Natural killer cell treated with Interleukin-12 subunit alpha and Interleukin-12 subunit beta and Interleukin-15 and Interleukin-18, amount 100 ng/mL, for 72 hours (primary cell): Measurements from ENCODE around the gene NEXN. TPM values are rescaled to one million over a fixed set of nuclear protein-coding genes. Genes with fewer than 3 reads are reported as not detected.
"Not testable (repeated sequence)": the region's sequence is repeated elsewhere in the genome, so short reads cannot be mapped to it uniquely, and the experiment has no call there.

Source experiments
- ATAC-seq, 2 donors: fragments of 150-1000 bp; cut with Tn5 transposase in 1 of 2; sonication (Bioruptor Pico), chemical (Tn5 transposase) in 1 of 2; 2 replicates each; pipeline ENCODE4 v1.10.0; 2021
- DNase-seq: peaks from one replicate; pipeline ENCODE4 v3.0.0; 2022; ENCODE audit warnings: low spot score
- H3K27ac Mint-ChIP-seq, 2 donors: 1 replicate in 1 of 2; 2 replicates in 1 of 2; pipeline ENCODE4 v1.8.0; 2022; ENCODE audit warnings: mixed read lengths in 2 of 2, mild to moderate bottlenecking in 1 of 2, moderate library complexity in 1 of 2
- H3K27me3 Mint-ChIP-seq, 2 donors: 1 replicate in 1 of 2; 2 replicates in 1 of 2; pipeline ENCODE4 v1.8.0; 2022; ENCODE audit warnings: mixed read lengths in 2 of 2
- H3K36me3 Mint-ChIP-seq: one replicate; pipeline ENCODE4 v1.8.0; 2022; ENCODE audit warnings: mixed read lengths
- H3K4me1 Mint-ChIP-seq, 2 donors: 1 replicate in 1 of 2; 2 replicates in 1 of 2; pipeline ENCODE4 v1.8.0; 2022; ENCODE audit warnings: low read depth in 2 of 2, mixed read lengths in 2 of 2, mild to moderate bottlenecking in 1 of 2
- H3K4me3 Mint-ChIP-seq: one replicate; pipeline ENCODE4 v1.8.0; 2022; ENCODE audit warnings: mixed read lengths
- H3K9me3 Mint-ChIP-seq: 2 replicates; pipeline ENCODE4 v1.8.0; 2022; ENCODE audit warnings: mixed read lengths
- total RNA-seq, 2 donors: library from RNA; stranded (reverse); gene quantifications; one replicate each; pipeline ENCODE4 v1.2.3, GENCODE V29; 2022

Gene NEXN
- total RNA-seq, 2 donors from 2014 or later: not detected

- H3K9me3 Mint-ChIP-seq, H3K27me3 Mint-ChIP-seq, DNase-seq, H3K27ac Mint-ChIP-seq, H3K36me3 Mint-ChIP-seq, H3K4me3 Mint-ChIP-seq, ATAC-seq: not testable (repeated sequence)
- peaks cover 6 to 20% of the 10 kb centered on the region in 2 donors for H3K4me1 Mint-ChIP-seq
Observed at GRCh38 chr1:77983352-77983996, 95.0 kb downstream of the NEXN start.

GRCh38 chr1:77983997-77984355 lies 95.6 kb downstream of the NEXN start:
- no peaks in the 10 kb centered on the region for H3K9me3 Mint-ChIP-seq
- H3K27me3 Mint-ChIP-seq: no peaks in the 10 kb centered on the region
- peaks cover 8 to 22% of the 10 kb centered on the region in 2 donors for H3K4me1 Mint-ChIP-seq
- H3K27ac Mint-ChIP-seq: no peak overlapping the region
- ATAC-seq: no peak
- DNase-seq: no peak
- H3K36me3 Mint-ChIP-seq: no peaks in the 10 kb centered on the region
- no peak overlapping the region for H3K4me3 Mint-ChIP-seq

GRCh38 chr1:77984629-77985028 lies 96.2 kb downstream of the NEXN start:
- H3K27me3 Mint-ChIP-seq: no peaks in the 10 kb centered on the region
- no peaks in the 10 kb centered on the region for H3K36me3 Mint-ChIP-seq
- H3K4me1 Mint-ChIP-seq: peaks cover 15 to 24% of the 10 kb centered on the region in 2 donors
- H3K4me3 Mint-ChIP-seq: no peak overlapping the region
- no peak overlapping the region for H3K27ac Mint-ChIP-seq
- ATAC-seq (no peak), DNase-seq (no peak)
- H3K9me3 Mint-ChIP-seq: no peaks in the 10 kb centered on the region

DNA sequence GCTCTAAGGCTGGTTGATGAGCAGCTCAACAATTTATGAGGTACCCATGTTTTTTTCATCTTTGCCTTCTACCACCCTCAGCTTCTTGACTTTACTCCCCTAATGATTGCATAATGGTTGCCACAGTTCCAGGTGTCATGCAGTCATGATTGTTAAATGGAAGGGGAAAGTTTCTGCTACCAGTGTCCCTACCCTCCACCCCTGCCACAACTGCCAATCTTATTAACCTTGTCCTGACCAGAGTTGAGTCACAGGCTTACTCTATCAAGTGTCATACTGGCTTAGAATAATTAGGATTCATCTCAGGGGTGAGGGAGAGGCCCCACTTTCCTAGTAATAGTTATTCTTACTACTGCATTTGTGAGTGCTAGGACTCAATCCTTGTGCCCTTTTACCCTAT lies 98.4 kb downstream of the NEXN start:
- no peak for DNase-seq
- peak in 1 of 2 donors; percentile 54 for ATAC-seq
- Mint-ChIP-seq H3K27me3 (no peaks in the 10 kb centered on the region), H3K27ac (no peak overlapping the region), H3K36me3 (no peaks in the 10 kb centered on the region), H3K4me1 (peaks cover 10 to 21% of the 10 kb centered on the region in 2 donors), H3K4me3 (no peak overlapping the region), H3K9me3 (no peaks in the 10 kb centered on the region)

DNA sequence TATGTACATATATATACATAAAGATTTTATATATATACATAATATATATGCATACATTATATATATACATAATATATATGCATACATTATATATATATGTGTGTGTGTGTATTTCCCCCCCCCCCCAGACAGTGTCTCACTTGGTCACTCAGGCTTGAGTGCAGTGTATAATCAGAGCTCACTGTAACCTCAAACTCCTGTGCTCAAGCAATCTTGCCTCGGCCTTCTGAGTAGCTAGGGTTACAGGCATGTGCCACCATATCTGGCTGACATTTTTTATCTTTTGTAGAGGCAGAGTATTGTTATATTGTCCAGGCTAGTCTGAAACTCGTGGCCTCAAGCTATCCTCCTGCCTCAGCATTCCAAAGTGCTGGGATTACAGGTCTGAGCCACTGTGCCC lies 99.5 kb downstream of the NEXN start:
- Mint-ChIP-seq H3K27me3 (no peaks in the 10 kb centered on the region), H3K4me3 (no peak overlapping the region), H3K4me1 (peaks cover 10 to 21% of the 10 kb centered on the region in 2 donors), H3K27ac (no peak overlapping the region), H3K9me3 (no peaks in the 10 kb centered on the region), H3K36me3 (no peaks in the 10 kb centered on the region)
- ATAC-seq (no peak), DNase-seq (no peak)

DNA sequence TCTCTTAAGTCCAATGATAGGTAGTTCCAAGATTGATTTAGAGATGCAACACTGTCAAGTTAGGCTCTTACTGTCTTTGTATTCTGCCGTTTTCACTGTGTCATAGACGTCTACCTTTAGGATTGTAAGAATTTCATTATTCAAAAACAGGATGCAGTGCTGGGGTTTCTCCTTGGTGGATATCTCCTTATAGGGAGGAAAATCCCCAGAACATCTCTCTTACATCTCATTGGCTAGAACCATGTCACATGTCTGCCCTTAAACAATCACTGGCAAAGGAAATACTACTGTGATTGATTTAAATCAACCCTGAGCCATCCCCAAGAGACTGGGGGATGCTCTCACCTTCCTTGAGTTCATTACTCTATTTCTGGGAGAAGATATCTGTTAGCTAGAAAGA lies 101.3 kb downstream of the NEXN start:
- Mint-ChIP-seq H3K9me3 (no peaks in the 10 kb centered on the region), H3K4me1 (peaks cover 10 to 19% of the 10 kb centered on the region in 2 donors), H3K27ac (no peak overlapping the region), H3K4me3 (no peak overlapping the region), H3K36me3 (no peaks in the 10 kb centered on the region), H3K27me3 (no peaks in the 10 kb centered on the region)
- no peak for DNase-seq
- ATAC-seq: no peak

DNA sequence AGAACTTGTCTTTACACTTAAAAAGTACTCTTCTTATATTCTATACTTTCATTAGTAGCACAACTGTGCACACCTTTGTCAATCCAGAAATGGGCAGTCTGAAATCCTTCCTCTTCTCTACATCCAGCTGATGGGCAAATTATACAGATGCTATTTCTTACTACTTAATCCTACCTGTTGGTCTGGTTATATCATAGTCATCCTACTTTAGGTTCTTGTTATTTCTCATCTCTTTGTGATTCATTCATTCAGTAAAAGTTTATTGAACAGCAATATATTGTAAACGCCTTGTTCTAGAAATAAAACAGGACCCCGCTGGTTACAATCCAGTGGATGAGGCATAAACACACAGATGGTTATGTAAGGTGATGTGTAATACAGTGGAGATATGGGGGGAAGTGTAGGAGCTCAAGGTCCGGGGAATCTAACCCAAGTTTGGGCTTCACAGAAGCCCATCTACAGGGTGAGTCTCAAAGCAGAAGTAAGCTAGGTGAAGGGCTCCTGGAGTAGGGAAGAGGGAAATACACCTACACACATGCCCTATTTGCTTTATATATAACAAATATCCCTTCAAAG lies 102.3 kb downstream of the NEXN start:
- Mint-ChIP-seq H3K27ac (no peak overlapping the region), H3K36me3 (no peaks in the 10 kb centered on the region), H3K9me3 (no peaks in the 10 kb centered on the region), H3K4me3 (no peak overlapping the region), H3K27me3 (no peaks in the 10 kb centered on the region), H3K4me1 (peaks cover 10 to 17% of the 10 kb centered on the region in 2 donors)
- DNase-seq (no peak), ATAC-seq (no peak)

GRCh38 chr1:77991638-77992037 lies 103.2 kb downstream of the NEXN start:
- Mint-ChIP-seq H3K9me3 (no peaks in the 10 kb centered on the region), H3K4me3 (no peak overlapping the region), H3K27me3 (no peaks in the 10 kb centered on the region), H3K4me1 (peaks cover 10 to 14% of the 10 kb centered on the region in 2 donors), H3K36me3 (no peaks in the 10 kb centered on the region), H3K27ac (no peak overlapping the region)
- ATAC-seq (no peak), DNase-seq (no peak)

Other genes starting within 250 kb of the NEXN start
- 10 to 100 TPM; 40.9 to 61.1 TPM for gene ZZZ3, start 206.0 kb upstream of the NEXN start, total RNA-seq
- 10 to 100 TPM; 54.7 to 55.0 TPM for gene USP33, start 128.8 kb upstream of the NEXN start, total RNA-seq
- 10 to 100 TPM; 13.3 to 14.0 TPM for gene MIGA1, start 109.0 kb upstream of the NEXN start, total RNA-seq
- 100 to 1,000 TPM; 181 to 204 TPM for gene FUBP1, start 90.4 kb downstream of the NEXN start, total RNA-seq
- gene DNAJB4, start 116.3 kb downstream of the NEXN start, total RNA-seq: 10 to 100 TPM in 1 of 2 donors, 1 to 10 TPM in 1; 8.9 to 13.2 TPM
- gene GIPC2, start 157.3 kb downstream of the NEXN start, total RNA-seq: not detected